HG02610 (cell line): ENCODE data around the gene KLF13.

Experiments
- ATAC-seq: cut with Tn5 transposase; IDR thresholded peaks from one replicate; pipeline ENCODE4 v1.9.1; 2021; ENCODE audit warnings: mild to moderate bottlenecking, moderate library complexity; ENCODE audit not compliant: unreplicated experiment

Gene KLF13

DNA sequence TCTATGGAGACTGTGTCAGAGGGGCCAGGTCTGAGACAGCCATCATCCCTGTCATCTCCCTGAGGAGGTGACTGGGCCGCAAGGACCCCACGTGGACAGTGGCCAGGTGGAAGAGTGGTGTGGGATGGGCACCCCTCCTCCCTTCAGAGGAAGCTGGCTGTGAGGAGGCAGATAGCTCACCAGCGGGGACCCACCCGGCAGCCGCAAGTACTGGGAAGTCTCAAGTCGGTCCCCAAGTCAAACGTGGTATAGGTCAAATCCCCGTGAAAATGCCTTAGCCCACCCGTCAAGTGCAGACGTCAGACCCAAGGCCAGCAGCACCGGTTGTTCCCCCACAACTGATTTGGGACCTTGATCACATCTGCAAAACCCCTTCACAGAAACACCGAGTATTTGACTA is 12.3 kb upstream of the KLF13 start:
- ATAC-seq = no peak

DNA sequence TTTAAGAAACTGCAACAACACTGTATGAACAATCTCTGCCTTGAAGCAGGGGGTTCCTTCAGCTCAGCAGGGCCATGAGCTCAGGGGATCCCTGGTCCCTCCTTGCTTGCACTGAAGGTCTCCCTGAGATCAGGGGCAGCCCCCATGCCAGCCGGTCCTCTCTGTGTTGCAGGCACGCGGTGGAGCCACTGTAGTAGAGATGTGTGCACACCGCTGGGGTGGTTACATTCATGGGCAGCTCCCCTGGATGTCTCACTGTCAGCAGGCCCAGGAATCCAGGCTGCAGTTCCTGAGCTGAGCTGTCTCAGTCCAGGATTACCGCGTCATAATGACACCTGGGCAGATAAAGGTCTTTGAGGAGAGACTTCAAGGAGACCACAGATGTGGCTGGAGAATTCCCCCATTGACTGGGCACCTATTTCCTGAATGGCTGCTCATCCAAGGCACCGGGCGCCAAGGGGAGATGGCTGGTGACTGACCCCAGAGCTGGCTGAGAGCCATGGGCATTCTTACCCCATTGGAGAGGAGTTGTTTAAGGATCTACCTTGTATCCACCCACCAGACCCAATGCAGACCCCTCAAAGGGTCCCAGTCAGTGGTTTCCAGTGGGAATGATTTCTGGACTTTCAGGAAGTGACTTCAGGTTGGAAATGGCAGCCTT is 10.4 kb upstream of the KLF13 start:
- no peak for ATAC-seq

GRCh38 chr15:31317017-31317416 is 9.6 kb upstream of the KLF13 start:
- no peak for ATAC-seq

DNA sequence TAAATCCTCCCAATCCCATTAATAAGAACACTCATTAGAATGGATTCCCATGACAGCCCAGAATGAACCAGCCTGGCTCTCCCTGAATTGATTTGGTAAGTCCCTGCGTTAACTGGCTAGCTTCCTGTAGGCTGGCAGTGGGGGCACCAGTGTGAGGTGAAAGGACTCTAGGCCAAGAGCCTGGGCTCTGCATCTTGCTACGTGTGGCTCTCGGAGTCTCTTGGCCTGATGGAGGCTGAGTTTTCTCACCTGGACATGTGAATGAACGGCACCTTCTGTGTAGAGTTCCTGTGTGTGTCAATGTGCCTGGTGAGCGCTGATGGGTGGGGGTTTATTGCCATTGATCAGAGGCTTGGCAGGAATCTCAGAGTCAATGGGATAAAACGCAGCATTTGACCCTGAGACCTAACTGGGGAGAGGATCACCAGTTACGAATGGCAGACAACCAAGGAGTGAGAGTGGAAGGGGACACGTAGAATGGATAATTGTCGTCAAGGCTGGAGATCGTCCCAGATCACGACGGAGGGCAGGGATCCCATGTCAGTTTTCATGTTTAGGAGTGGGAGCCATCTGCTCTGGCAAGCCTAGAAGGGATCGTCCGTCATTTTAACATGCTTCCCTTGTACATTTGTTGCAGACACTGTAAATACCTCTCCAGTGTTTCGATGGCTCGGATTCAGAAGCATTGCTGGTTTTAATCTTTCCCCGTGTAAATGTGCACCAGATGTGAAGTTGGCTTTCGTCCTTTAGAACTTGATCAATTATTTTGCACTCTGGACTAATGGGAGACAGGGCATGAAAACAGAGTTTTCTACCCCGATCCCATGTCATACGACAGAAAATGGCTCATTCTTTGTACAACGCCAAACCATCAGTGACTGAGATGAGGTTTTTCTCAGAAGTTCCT is 9.0 kb upstream of the KLF13 start:
- ATAC-seq = no peak

- ATAC-seq = no peak
These were observed 8.2 kb upstream of the KLF13 start for GRCh38 chr15:31318429-31318828.

GRCh38 chr15:31320022-31320421 is 6.6 kb upstream of the KLF13 start:
- no peak for ATAC-seq

DNA sequence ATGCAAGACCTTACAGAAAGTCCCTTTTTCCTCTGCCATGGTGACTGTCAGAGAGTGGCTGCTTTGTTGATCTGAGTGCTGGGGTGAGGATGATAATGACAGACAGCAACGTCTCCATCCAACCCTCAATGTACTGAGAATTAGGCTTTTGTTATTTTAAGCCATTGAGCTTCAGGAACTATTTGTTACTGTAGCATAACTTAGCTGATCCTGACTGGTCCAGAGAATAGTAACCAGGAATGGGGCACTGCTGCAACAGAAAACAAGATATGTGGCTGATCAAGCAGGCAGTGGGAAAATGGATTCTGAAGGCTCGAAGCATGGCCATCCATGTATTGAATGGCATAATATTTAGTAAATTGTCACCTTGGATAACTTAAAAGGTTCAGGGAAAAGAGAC is 5.2 kb upstream of the KLF13 start:
- no peak for ATAC-seq

DNA sequence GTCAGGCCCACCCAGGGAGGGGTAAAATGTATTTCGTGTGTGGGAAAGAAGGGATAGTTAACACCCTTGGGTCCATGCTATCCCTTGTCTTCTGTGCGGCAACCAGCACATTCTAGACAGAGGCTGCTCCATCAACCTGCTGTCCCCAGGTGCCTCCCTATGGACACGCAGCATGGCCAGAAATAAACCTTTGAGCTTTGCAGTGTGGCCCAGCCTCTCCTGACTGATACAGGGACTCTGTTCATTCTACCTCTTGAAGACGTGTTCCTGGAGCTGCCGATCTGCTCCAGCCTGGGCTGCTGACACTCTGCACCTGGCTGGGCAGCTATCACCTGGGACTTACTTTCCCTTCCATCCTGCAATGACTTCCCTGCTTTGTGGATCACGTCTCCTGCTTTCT is 4.1 kb upstream of the KLF13 start:
- no peak for ATAC-seq

DNA sequence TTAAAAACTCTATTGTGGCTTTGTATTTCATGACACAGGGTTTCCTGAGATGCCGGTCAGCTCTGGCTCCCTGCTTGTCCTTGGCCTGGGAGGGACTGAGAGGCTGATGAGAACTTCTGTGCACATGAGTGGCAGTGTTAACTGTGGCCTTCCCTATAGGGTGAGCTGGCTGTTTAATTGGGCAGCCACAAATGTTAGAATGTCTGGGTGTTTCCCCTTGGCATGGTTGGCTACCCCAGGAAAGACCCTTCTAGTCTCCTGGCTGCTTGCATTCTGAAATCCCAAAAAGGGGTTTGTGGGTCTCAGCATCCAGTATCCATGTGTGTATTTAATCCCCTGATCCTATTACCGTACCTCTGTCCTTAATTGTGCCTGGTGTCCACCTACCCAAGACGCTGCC is 3.0 kb upstream of the KLF13 start:
- no peak for ATAC-seq

GRCh38 chr15:31324186-31324585 is 2.4 kb upstream of the KLF13 start:
- ATAC-seq = no peak

- no peak for ATAC-seq
These were observed 1.6 kb upstream of the KLF13 start for GRCh38 chr15:31324806-31325594.

DNA sequence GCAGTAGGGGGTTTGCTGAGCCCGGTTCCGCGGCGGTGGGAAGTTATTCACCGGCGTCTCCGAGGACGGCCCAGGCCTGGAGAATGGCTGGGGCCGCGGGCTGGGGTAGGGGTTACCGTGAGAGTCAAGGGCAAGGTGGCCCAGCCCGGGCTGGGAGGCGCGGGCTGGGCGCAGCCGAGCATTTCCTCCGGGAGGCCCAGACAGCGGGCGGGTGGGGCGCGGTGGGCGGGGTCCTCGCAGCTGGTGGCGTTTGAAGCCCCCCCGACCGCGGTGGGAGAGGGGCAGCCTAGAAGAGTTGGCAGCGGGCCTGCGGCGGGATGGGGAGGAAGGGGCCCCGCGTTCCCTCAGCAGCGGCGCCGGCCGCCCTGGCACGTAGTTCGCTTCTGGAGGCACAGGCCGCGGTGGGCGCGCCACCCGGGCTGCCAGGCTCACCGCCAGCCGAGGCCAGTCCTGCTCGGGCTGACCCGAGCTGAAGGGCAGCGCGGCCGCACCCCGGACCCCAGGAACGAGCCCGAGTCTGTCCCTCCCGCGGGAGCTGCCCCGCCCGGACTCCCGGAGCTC is 960 bp upstream of the KLF13 start:
- ATAC-seq = peak; percentile 6

- peak; percentile 16 for ATAC-seq
These were observed 437 bp downstream of the KLF13 start for GRCh38 chr15:31326875-31327668.

DNA sequence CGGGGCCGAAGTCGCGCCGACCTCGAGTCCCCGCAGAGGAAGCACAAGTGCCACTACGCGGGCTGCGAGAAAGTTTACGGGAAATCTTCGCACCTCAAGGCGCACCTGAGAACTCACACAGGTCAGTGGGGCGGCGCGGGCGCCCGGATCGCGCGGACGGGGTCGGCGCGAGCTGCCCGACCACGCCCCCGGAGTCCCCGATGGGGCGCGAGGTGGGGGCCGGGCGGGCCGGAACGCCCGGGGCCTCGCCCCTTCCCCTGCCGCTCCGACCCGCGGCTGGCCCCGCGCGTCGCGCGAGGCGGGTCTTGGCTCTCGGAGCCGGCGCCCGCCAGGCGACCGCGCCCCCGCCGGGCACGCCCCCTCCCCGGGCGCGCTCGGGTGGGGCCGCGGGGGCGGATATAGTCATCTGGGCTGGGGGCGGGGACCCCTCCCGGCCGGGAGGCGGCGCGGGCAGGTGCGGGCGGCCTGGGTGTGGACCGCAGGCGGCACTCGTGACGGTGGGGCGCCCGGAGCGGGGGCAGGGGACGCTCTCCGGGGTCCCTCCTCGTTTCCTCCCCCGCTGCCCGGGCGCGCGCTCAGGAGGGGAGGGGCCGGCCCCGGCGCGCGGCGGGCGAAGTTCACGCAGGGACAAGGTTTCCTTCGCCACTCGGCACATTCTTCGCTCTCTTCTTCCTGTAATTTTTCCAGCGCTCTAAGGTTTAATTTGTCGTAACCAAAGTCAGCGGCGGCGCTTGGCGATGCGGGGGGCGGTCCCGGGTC is 1.2 kb downstream of the KLF13 start:
- no peak for ATAC-seq

- ATAC-seq = no peak
These were observed 1.9 kb downstream of the KLF13 start for GRCh38 chr15:31328428-31328968.

DNA sequence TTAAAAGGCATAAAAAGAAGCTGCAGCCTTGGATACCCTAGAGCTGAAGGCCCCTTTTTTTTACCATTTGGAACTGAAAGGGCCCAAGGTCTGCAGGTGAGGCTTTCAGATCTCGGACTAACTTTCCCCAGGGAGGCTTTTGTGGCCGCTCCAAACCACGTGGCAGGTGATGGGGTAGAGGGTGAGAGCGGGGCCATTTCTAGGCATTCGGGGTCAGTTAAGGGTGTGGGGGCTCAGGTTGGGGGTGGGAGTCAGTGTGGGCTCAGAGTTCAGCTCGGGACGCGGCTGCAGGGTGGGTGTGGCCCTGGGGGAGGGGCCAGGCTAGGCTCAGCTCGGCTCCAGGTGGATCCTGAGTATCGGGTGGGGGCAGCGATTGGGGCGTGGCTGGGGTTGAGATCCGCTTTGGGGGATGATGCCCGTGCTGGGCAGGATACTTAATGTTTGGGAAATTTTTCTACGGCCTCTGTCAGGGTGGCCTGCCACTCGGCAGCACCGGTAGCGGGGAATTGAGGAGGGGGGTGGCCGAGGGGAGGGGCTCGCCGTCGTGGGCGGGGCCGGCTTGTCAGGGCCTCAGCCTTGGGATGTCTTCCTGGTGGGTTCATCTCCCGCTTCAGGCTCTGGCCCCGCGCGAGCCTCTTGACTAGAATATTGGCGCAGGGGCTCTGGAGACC is 2.5 kb downstream of the KLF13 start:
- no peak for ATAC-seq

DNA sequence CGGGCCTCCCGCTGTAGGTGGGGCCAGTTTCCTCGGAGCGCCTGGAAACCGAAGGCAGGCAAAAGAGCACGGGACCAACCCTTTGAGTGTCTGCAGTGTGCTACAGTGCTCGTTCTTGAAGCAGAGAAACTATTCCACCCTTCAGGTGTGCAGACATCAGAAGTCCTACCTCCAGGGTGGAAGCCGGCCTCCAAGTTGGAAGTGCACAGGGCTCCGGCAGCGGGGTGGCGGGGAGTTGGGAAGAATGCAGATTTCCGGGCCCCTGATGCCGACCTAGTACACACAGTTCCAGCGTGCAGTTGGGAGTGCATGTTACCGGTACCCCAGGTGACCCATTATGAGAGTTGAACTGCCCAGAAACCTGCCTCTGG is 3.0 kb downstream of the KLF13 start:
- ATAC-seq = no peak

DNA sequence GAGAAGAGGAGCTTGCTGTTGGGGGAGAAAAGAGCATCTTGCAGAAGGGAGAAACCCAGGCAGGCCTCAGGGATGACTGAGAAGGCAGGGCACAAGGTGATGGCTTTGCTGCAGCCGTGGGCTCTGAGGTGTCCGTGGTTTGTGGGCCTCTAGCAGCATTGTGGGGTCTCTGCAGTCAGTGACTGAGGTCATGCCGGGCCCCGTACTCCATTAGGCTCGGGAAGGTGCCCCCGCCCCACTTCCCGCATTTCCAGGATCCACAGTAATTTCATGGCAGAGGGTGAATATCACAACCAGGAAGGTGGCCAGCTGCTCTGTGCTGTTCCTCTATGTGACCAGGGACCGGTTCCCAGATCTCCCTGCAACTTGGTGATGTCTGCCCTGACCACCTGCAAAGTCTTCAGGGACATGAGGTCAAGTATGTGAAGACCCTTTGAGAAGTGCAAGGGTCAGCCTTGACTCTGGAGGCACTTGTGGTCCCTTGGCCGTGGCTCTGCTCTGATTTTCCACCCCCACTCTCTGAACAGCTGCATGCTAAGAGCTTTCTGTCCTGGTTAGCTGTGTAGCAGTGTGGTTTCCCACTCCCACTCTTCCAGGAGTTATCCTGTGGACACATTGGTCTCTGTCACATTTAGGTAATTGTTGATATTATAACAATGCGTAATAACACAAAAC is 3.6 kb downstream of the KLF13 start:
- ATAC-seq = no peak
